A549 (cell line): Measurements from ENCODE around the gene ZBTB8OS. TPM values are rescaled to one million over a fixed set of nuclear protein-coding genes. Genes with fewer than 3 reads are reported as not detected.
A peak's percentile ranks its signal among the peaks of the same experiment; 100 is the strongest.

Experiments used
- ATAC-seq, 2 experiments: fragments of 200-7000 bp in 1 of 2; fragments of >200 bp in 1 of 2; cut with Nextera tagmentation in 1 of 2; cut with Tn5 transposase in 1 of 2; 3 replicates each; pipeline versions ENCODE4 v1.8.0 to v1.9.1; 2018 to 2020; ENCODE audit warnings: mild to moderate bottlenecking in 1 of 2, moderate library complexity in 1 of 2
- CTCF ChIA-PET: fragments of 300-600 bp; sonication (Branson Sonifier 250); formaldehyde crosslinking; extraction: SDS; loops from one replicate; lab custom pipeline; 2021; ENCODE audit warnings: antibody characterized with exemption, inconsistent platforms; lab: Yijun Ruan, JAX
- POLR2A ChIA-PET: fragments of 350-600 bp; formaldehyde crosslinking; extraction: SDS; loops from one replicate; lab custom pipeline; 2021; ENCODE audit warnings: antibody characterized with exemption, inconsistent platforms; lab: Yijun Ruan, JAX
- DNase-seq, 2 experiments: peaks; one replicate each; pipeline versions ENCODE4 v3.0.0 to v3.0.0-alpha.2; 2011 to 2016; ENCODE audit warnings: low read depth in 1 of 2, low spot score in 1 of 2
- FAIRE-seq: peaks from 2 replicates; lab custom pipeline; 2011; peaks lifted over from hg19 to GRCh38; lab: Jason Lieb, UNC
- H3K27ac ChIP-seq, 2 experiments: fragments of >200 bp; sonication (Bioruptor Twin); formaldehyde crosslinking; 3 replicates each; pipeline ENCODE4 v1.5.1; 2016 to 2017
- H3K4me1 ChIP-seq: fragments of >200 bp; sonication (Bioruptor Twin); formaldehyde crosslinking; 3 replicates; pipeline ENCODE4 v1.6.1; 2016
- H3K4me2 ChIP-seq: fragments of >200 bp; sonication (Bioruptor Twin); formaldehyde crosslinking; 3 replicates; pipeline ENCODE4 v1.6.1; 2016
- H3K4me3 ChIP-seq: fragments of >200 bp; sonication (Bioruptor Twin); formaldehyde crosslinking; 3 replicates; pipeline ENCODE4 v1.5.1; 2016
- H3K9me3 ChIP-seq: fragments of >200 bp; sonication (Bioruptor Twin); formaldehyde crosslinking; 3 replicates; pipeline ENCODE4 v1.6.1; 2016
- ATOH8 ChIP-seq: fragments of 250-450 bp; sonication (Bioruptor Pico); IDR thresholded peaks from 2 replicates; pipeline ENCODE4 v1.5.0; 2020; ENCODE audit warnings: low read depth, mild to moderate bottlenecking, moderate library complexity
- BCL3 ChIP-seq: fragments of >200 bp; sonication (Bioruptor Twin); formaldehyde crosslinking; IDR thresholded peaks from 3 replicates; pipeline ENCODE4 v1.6.1; 2016
- BHLHE40 ChIP-seq: IDR thresholded peaks from 2 replicates; pipeline ENCODE4 v1.6.1; 2012; ENCODE audit warnings: low read depth, low read length, inconsistent platforms
- CBX8 ChIP-seq: fragments of 200-600 bp; sonication (generic); IDR thresholded peaks from 2 replicates; pipeline ENCODE4 v1.6.1; 2016
- CHD2 ChIP-seq: fragments of 150-350 bp; IDR thresholded peaks from 2 replicates; pipeline ENCODE4 v1.6.1; 2014; ENCODE audit warnings: low read length; ENCODE audit not compliant: partially characterized antibody
- CHD4 ChIP-seq: fragments of 200-600 bp; sonication (generic); IDR thresholded peaks from 2 replicates; pipeline ENCODE4 v1.6.1; 2016; ENCODE audit warnings: antibody characterized with exemption, mild to moderate bottlenecking, borderline replicate concordance
- EHF ChIP-seq: fragments of 250-450 bp; sonication (Bioruptor Pico); IDR thresholded peaks from 2 replicates; pipeline ENCODE4 v1.5.0; 2020; ENCODE audit warnings: mild to moderate bottlenecking
- EHMT2 ChIP-seq: fragments of 200-600 bp; sonication (generic); IDR thresholded peaks from 2 replicates; pipeline ENCODE4 v1.6.1; 2016; ENCODE audit warnings: antibody characterized with exemption, low read depth, mild to moderate bottlenecking, moderate library complexity
- ELK1 ChIP-seq: fragments of 150-350 bp; IDR thresholded peaks from 2 replicates; pipeline ENCODE4 v1.6.1; 2014; ENCODE audit warnings: low read depth, mild to moderate bottlenecking, low read length
- EP300 ChIP-seq, 2 experiments: fragments of >200 bp; sonication (Bioruptor Twin); formaldehyde crosslinking; IDR thresholded peaks; 2 replicates in 1 of 2; 3 replicates in 1 of 2; pipeline ENCODE4 v1.6.1; 2016 to 2017
- FOXS1 ChIP-seq: fragments of 250-450 bp; sonication (Bioruptor Pico); IDR thresholded peaks from 2 replicates; pipeline ENCODE4 v1.5.0; 2020; ENCODE audit warnings: mild to moderate bottlenecking, moderate library complexity
- HEYL ChIP-seq: fragments of 250-450 bp; sonication (Bioruptor Pico); IDR thresholded peaks from 2 replicates; pipeline ENCODE4 v1.8.0; 2021; ENCODE audit warnings: mild to moderate bottlenecking, moderate library complexity
- HOXA7 ChIP-seq: fragments of 250-450 bp; sonication (Bioruptor Pico); IDR thresholded peaks from 2 replicates; pipeline ENCODE4 v1.5.0; 2020; ENCODE audit warnings: mild to moderate bottlenecking, moderate library complexity
- HOXB13 ChIP-seq: fragments of 250-450 bp; sonication (Bioruptor Pico); IDR thresholded peaks from 2 replicates; pipeline ENCODE4 v1.5.0; 2020; ENCODE audit warnings: low read depth, mild to moderate bottlenecking, moderate library complexity
- HOXB5 ChIP-seq: fragments of 250-450 bp; sonication (Bioruptor Pico); IDR thresholded peaks from 2 replicates; pipeline ENCODE4 v1.5.0; 2020; ENCODE audit warnings: mild to moderate bottlenecking, moderate library complexity
- JUNB ChIP-seq: fragments of >200 bp; sonication (Bioruptor Twin); formaldehyde crosslinking; IDR thresholded peaks from 2 replicates; pipeline ENCODE4 v1.6.1; 2016
- KDM1A ChIP-seq: fragments of 200-600 bp; sonication (generic); IDR thresholded peaks from 2 replicates; pipeline ENCODE4 v1.6.1; 2016; ENCODE audit warnings: low read depth, mild to moderate bottlenecking
- KDM5A ChIP-seq: fragments of 200-600 bp; sonication (generic); IDR thresholded peaks from 2 replicates; pipeline ENCODE4 v1.6.1; 2016; ENCODE audit warnings: antibody characterized with exemption, mild to moderate bottlenecking
- MAX ChIP-seq: IDR thresholded peaks from 2 replicates; pipeline ENCODE4 v1.6.1; 2012
- MYC ChIP-seq: IDR thresholded peaks from 2 replicates; pipeline ENCODE4 v1.6.1; 2012; ENCODE audit warnings: mild to moderate bottlenecking, inconsistent platforms, low read length, improper control_type of control experiment, borderline replicate concordance
- NPAS2 ChIP-seq: fragments of 250-450 bp; sonication (Bioruptor Pico); IDR thresholded peaks from 2 replicates; pipeline ENCODE4 v1.8.0; 2022; ENCODE audit warnings: mild to moderate bottlenecking, moderate library complexity, borderline replicate concordance
- POLR2A ChIP-seq: IDR thresholded peaks from 2 replicates; pipeline ENCODE4 v1.6.1; 2012; ENCODE audit warnings: mild to moderate bottlenecking, low read length
- POLR2AphosphoS2 ChIP-seq: conservative IDR thresholded peaks from 2 replicates; pipeline ENCODE4 v1.6.1; 2012; ENCODE audit warnings: low read length, improper control_type of control experiment, inconsistent platforms
- RARB ChIP-seq: fragments of 250-450 bp; sonication (Bioruptor Pico); IDR thresholded peaks from 2 replicates; pipeline ENCODE4 v1.8.0; 2021; ENCODE audit warnings: mild to moderate bottlenecking, moderate library complexity
- RCOR1 ChIP-seq: fragments of 150-350 bp; IDR thresholded peaks from 2 replicates; pipeline ENCODE4 v1.6.1; 2014; ENCODE audit warnings: antibody characterized with exemption, low read length, low read depth
- RFX5 ChIP-seq: fragments of 450-650 bp; IDR thresholded peaks from 2 replicates; pipeline ENCODE4 v1.7.1; 2014; ENCODE audit warnings: antibody characterized with exemption, mild to moderate bottlenecking, moderate library complexity
- SMC3 ChIP-seq: fragments of >200 bp; sonication (Bioruptor Twin); formaldehyde crosslinking; IDR thresholded peaks from 3 replicates; pipeline ENCODE4 v1.6.1; 2018; ENCODE audit warnings: inconsistent platforms
- SREBF2 ChIP-seq: fragments of 450-650 bp; IDR thresholded peaks from 2 replicates; pipeline ENCODE4 v1.6.1; 2014; ENCODE audit warnings: mild to moderate bottlenecking, moderate library complexity
- ZSCAN20 ChIP-seq: fragments of 250-450 bp; sonication (Bioruptor Pico); IDR thresholded peaks from 2 replicates; pipeline ENCODE4 v1.8.0; 2022; ENCODE audit warnings: mild to moderate bottlenecking, moderate library complexity
- WGBS: methylation state at CpG from one replicate; pipeline ENCODE4 v1.1.6; 2017; ENCODE audit errors: missing lambda C conversion rate; 5-methylcytosine and 5-hydroxymethylcytosine counted together
- polyA plus RNA-seq, 4 experiments: library from polyadenylated mRNA; depleted of rRNA in 3 of 4; stranded (reverse); fragments of >200 nt; fragmentation: RNase III in 1 of 4; extraction: RNeasy Plus Mini Kit Qiagen cat#74134 plus additional on column Dnase treatment in 1 of 4; gene quantifications; 2 replicates in 3 of 4; 3 replicates in 1 of 4; pipeline ENCODE4 v1.2.3, GENCODE V29; 2011 to 2017

Gene ZBTB8OS
- polyA plus RNA-seq, 2 of the 4 experiments (the other 2 are of a cell fraction) = 85.4 to 101 TPM

- ChIA-PET POLR2A (no interaction called here), CTCF (interaction anchor here (1.2 kb wide), 1 partner anchor 88 kb away, joined by 3 read pairs; no protein-coding TSS in a partner anchor)
- Histone ChIP-seq H3K27ac (no peak overlapping the region), H3K4me1 (no peaks in the 10 kb centered on the region), H3K4me2 (no peak overlapping the region), H3K9me3 (no peaks in the 10 kb centered on the region), H3K4me3 (no peak overlapping the region)
- TF ChIP-seq EHF (no peak), BCL3 (no peak), HEYL (CRISPR knock-in tag) (no peak), RARB (CRISPR knock-in tag) (no peak), ATOH8 (CRISPR knock-in tag) (no peak), MAX (no peak), ZSCAN20 (CRISPR knock-in tag) (no peak)
- peak in 1 of 2 experiments; percentile 51; a peak in 3 of 6 replicates for ATAC-seq
- WGBS = 75% methylated on average over 2 of the region's 2 CpGs
- no peak for DNase-seq
- no peak for FAIRE-seq
These were observed 35.1 kb upstream of the ZBTB8OS start for GRCh38 chr1:32685498-32685897.

- Histone ChIP-seq H3K4me2 (no peak overlapping the region), H3K4me3 (no peak overlapping the region), H3K27ac (no peak overlapping the region), H3K4me1 (no peaks in the 10 kb centered on the region), H3K9me3 (no peaks in the 10 kb centered on the region)
- ChIA-PET CTCF (no interaction called here), POLR2A (no interaction called here)
- WGBS = 91% methylated on average over 2 of the region's 2 CpGs
- FAIRE-seq (no peak), ATAC-seq (no peak), DNase-seq (no peak)
- TF ChIP-seq EP300 (IDR thresholded peaks at IDR 0.05) (no peak), POLR2AphosphoS2 (no peak), SMC3 (no peak), NPAS2 (no peak), RFX5 (no peak), ELK1 (no peak), FOXS1 (no peak), HEYL (CRISPR knock-in tag) (no peak), HOXA7 (CRISPR knock-in tag) (no peak), POLR2A (no peak), SREBF2 (no peak), RCOR1 (no peak), HOXB5 (CRISPR knock-in tag) (no peak), ATOH8 (CRISPR knock-in tag) (no peak)
These were observed 33.9 kb upstream of the ZBTB8OS start for GRCh38 chr1:32684167-32684811.

- no peak overlapping the region for H3K4me3 ChIP-seq
- FAIRE-seq (no peak), DNase-seq (no peak), ATAC-seq (no peak)
- H3K4me2 ChIP-seq = no peak overlapping the region
- no peak overlapping the region for H3K27ac ChIP-seq
- H3K4me1 ChIP-seq = no peaks in the 10 kb centered on the region
- ChIA-PET POLR2A (no interaction called here), CTCF (no interaction called here)
- WGBS = 87% methylated on average over 3 of the region's 3 CpGs
- no peaks in the 10 kb centered on the region for H3K9me3 ChIP-seq
- no peak for TF ChIP-seq SMC3
- TF ChIP-seq KDM5A = no peak
- TF ChIP-seq KDM1A = no peak
- TF ChIP-seq CHD2 = no peak
- no peak for TF ChIP-seq CBX8
- TF ChIP-seq BHLHE40 = no peak
- TF ChIP-seq CHD4 = no peak
- no peak for TF ChIP-seq MYC
- TF ChIP-seq EP300 (IDR thresholded peaks at IDR 0.05) = no peak
- TF ChIP-seq ATOH8 (CRISPR knock-in tag) = no peak
- TF ChIP-seq JUNB = no peak
- TF ChIP-seq BCL3 = no peak
- no peak for TF ChIP-seq FOXS1
- no peak for TF ChIP-seq HOXB13 (CRISPR knock-in tag)
- no peak for TF ChIP-seq EHMT2
These were observed 33.0 kb upstream of the ZBTB8OS start for GRCh38 chr1:32683397-32683796.
